Nephron progenitor cell (in vitro differentiated cells): ENCODE measurements around the gene CIART.

ENCODE experiments used
- DNase-seq: peaks from one replicate; pipeline ENCODE4 v3.0.0; 2021
- H3K27ac Mint-ChIP-seq: 2 replicates; pipeline ENCODE4 v1.8.0; 2021; ENCODE audit warnings: mild to moderate bottlenecking, moderate library complexity, mixed read lengths
- H3K27me3 Mint-ChIP-seq: 2 replicates; pipeline ENCODE4 v1.8.0; 2021; ENCODE audit warnings: mild to moderate bottlenecking, low read depth, mixed read lengths; ENCODE audit not compliant: poor library complexity
- H3K36me3 Mint-ChIP-seq: 2 replicates; pipeline ENCODE4 v1.8.0; 2021; ENCODE audit warnings: low read depth, mixed read lengths
- H3K4me1 Mint-ChIP-seq: 2 replicates; pipeline ENCODE4 v1.8.0; 2021; ENCODE audit warnings: mixed read lengths
- H3K4me3 Mint-ChIP-seq: 2 replicates; pipeline ENCODE4 v1.8.0; 2021; ENCODE audit warnings: mild to moderate bottlenecking, moderate library complexity, mixed read lengths
- H3K9me3 Mint-ChIP-seq: 2 replicates; pipeline ENCODE4 v1.8.0; 2021; ENCODE audit warnings: mild to moderate bottlenecking, moderate library complexity, mixed read lengths
- TF ChIP-seq, protein P1 (sequence below): fragments of 200-600 bp; sonication (generic); IDR thresholded peaks from 2 replicates; pipeline ENCODE4 v1.5.0; 2021; ENCODE audit warnings: antibody characterized with exemption

Gene CIART

DNA sequence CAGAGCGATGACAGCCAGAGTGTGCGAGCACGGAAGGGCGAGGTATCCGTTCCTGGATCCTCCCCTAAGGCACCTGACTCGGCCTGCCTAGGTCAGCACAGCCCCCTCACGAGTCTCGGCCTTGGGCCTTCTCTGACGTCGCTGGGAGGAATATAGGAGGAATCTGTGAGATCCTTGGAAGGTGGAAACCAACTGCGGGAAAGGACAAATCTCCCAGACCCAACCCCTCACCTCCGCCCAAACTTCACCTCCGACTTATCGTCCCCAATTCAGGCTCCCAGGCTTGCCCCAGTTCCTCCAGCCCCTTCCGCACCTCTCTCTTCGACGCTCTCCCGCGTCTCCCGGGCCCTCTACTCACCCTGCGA is 14.0 kb upstream of the CIART start:
- peaks cover 56% of the 10 kb centered on the region for H3K4me1 Mint-ChIP-seq
- H3K4me3 Mint-ChIP-seq: peak overlapping the region; percentile 97
- DNase-seq: no peak
- no peaks in the 10 kb centered on the region for H3K9me3 Mint-ChIP-seq
- peak overlapping the region; percentile 81 for H3K27ac Mint-ChIP-seq
- TF ChIP-seq, protein P1, sequence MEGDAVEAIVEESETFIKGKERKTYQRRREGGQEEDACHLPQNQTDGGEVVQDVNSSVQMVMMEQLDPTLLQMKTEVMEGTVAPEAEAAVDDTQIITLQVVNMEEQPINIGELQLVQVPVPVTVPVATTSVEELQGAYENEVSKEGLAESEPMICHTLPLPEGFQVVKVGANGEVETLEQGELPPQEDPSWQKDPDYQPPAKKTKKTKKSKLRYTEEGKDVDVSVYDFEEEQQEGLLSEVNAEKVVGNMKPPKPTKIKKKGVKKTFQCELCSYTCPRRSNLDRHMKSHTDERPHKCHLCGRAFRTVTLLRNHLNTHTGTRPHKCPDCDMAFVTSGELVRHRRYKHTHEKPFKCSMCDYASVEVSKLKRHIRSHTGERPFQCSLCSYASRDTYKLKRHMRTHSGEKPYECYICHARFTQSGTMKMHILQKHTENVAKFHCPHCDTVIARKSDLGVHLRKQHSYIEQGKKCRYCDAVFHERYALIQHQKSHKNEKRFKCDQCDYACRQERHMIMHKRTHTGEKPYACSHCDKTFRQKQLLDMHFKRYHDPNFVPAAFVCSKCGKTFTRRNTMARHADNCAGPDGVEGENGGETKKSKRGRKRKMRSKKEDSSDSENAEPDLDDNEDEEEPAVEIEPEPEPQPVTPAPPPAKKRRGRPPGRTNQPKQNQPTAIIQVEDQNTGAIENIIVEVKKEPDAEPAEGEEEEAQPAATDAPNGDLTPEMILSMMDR: no peak
- H3K27me3 Mint-ChIP-seq: peaks cover 7% of the 10 kb centered on the region
- H3K36me3 Mint-ChIP-seq: peaks cover 23% of the 10 kb centered on the region

DNA sequence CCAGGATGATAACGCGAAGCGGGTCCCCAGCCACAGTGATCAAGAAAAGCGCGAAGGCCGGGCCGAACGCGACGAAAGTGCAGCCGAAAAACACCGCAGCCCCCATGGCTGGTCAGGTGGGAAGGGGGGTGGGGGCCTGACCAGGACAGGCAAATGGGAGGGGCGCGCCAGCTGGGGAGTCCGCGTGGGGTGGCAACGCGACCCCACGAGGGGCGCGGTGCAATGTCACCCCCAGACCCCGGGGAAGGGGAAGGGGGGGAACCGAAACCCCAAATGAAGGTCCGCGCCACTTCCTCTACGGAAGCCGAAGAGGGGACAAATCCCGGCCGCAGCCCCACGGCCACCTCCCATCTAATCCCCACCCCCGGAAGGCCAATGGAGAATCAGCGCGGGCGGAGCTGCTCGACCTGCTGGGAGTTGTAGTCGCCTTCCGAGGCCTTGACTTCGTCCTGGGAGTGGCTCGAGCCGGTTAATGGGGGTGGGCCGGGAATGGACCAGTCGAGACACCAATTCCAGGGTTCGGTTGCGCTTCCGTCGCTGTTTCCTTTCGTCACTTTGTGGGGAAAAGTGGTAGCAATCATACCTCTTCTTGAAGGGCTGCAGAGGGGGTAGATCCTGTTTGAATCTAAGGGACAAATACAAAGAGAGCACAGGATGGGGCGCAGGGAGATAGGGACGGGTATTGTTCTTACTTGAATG is 13.5 kb upstream of the CIART start, which contains the start of gene APH1A:
Gene APH1A, minus strand, starts transcription at position 312 of the 699 bp plus-strand sequence. Its CDS starts 206 bp downstream, at position 106.
- TF ChIP-seq, protein P1: no peak
- DNase-seq: peak; percentile 89
- Mint-ChIP-seq H3K4me3 (peak within 1 kb of the TSS; percentile 97), H3K27ac (peak within 1 kb of the TSS; percentile 91), H3K4me1 (peaks cover 61% of the 10 kb centered on the region), H3K27me3 (peaks cover 7% of the 10 kb centered on the region), H3K9me3 (no peaks in the 10 kb centered on the region), H3K36me3 (peaks cover 22% of the 10 kb centered on the region)

DNA sequence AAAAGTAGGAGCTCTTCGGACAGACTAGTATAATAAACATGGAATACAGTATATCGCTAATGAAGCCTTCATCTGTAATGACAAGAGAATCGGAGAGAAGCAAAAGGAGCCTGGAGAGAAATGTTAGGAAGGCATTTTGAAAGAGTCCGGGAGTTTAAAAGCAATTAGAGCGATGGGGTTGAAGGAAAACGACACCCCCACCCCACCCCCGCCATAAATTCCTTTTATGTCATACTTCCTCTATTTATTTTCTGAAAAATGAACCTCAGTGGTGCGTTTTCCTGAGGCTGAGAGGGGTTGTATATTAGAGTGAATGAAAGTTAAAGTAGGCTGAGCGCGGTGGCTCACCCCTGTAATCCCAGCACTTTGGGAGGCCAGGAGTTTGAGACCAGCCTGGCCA is 12.9 kb upstream of the CIART start:
- no peak for DNase-seq
- Mint-ChIP-seq H3K4me1 (peaks cover 63% of the 10 kb centered on the region), H3K27ac (peak overlapping the region; percentile 91), H3K9me3 (no peaks in the 10 kb centered on the region), H3K4me3 (peak overlapping the region; percentile 97), H3K36me3 (peaks cover 21% of the 10 kb centered on the region), H3K27me3 (peaks cover 7% of the 10 kb centered on the region)
- TF ChIP-seq, protein P1: no peak

DNA sequence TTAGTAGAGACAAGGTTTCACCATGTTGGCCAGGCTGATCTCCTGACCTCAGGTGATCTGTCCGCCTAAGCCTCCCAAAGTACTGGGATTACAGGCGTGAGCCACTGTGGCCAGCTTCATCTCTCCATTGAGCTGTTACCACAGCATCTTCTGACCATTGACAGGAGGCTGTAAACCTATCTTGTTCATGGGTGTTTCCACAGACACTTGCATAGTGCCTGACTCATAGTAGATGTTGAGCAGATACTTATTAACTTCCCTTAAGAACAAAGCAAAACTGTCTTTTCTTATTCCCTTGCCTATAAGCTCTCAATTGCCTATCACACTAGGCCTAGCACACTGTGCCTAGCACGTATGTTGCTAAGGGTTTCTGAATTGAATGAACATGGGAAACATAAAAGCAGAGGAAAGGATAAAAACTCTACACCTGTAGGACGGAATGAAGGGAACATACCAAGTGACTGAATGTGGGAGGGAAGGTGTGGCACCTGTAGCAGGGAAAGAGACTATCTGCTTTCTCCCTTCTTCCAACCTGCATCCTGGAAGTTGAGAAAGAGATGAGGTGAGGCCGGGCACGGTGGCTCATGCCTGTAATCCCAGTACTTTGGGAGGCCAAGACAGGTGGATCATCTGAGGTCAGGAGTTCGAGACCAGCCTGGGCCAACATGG is 10.9 kb upstream of the CIART start:
- Mint-ChIP-seq H3K27ac (peak overlapping the region; percentile 93), H3K4me1 (peaks cover 63% of the 10 kb centered on the region), H3K27me3 (peaks cover 7% of the 10 kb centered on the region), H3K9me3 (no peaks in the 10 kb centered on the region), H3K36me3 (peaks cover 18% of the 10 kb centered on the region), H3K4me3 (peak overlapping the region; percentile 84)
- no peak for DNase-seq
- TF ChIP-seq, protein P1: no peak

DNA sequence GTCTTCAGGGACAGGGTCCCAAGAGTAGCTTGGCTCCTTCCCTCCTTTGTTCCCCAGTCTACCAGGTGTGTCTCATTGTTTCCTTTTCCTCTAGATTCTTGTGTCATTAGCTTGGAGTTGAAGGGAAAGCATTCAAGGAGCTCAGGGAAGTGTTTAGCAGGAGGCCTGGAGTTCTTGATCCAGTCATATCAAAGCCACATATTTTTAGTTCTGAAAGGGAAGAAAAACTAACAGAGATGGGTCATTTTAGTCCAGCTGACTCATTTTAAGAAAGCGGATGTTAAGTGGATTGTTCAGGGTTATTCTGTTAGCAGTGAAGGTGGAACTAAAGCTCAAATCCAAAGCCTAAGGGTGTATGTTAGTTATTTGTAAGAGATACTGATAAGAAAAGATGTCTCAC is 9.0 kb upstream of the CIART start:
- Mint-ChIP-seq H3K4me3 (peak overlapping the region; percentile 84), H3K27ac (peak overlapping the region; percentile 4), H3K36me3 (peaks cover 27% of the 10 kb centered on the region), H3K4me1 (peaks cover 46% of the 10 kb centered on the region), H3K27me3 (peaks cover 2% of the 10 kb centered on the region), H3K9me3 (no peaks in the 10 kb centered on the region)
- no peak for DNase-seq
- TF ChIP-seq, protein P1: no peak
